ENCODE results near the gene MAPT. TPM values are rescaled to one million over a fixed set of nuclear protein-coding genes. Genes with fewer than 3 reads are reported as not detected.

MAPT gene
- total RNA-seq, 4 donors from 2014 or later, result 3.6 to 6.5 (median 4.5) TPM

DNA sequence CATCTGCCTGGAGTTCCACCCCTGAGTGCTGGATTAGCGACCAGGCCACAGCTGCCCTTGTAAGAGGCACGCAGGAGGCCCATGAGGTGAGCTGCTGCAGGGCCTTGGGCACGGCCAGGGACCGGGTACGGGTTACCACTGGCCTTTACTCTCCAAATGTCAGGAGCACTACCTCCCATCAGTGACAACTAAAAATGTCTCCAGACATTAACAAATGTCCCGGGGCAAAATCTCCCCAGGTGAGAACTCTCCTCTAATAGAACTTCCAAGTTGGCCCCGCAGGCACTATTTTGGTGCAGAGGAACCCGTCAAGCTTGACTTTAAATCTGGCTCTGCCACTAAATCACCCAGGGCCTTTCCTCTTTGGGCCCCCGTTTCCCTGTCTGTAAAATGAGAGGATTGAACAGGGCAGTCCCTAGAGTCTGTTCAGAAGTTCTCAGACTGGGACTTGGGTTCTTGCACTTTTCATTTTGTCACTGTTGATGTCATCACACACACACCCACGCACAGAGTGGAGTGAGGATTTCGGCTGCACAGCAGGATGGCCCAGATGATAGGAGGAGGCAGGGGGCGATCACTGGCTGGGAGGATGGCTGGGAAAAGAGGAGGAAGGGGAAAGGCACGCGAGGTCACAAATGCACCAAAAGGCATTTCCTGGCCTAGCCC lies 24.5 kb upstream of the MAPT start:
- H3K27ac ChIP-seq, result no peak overlapping the region
- no peaks in the 10 kb centered on the region for H3K9me3 ChIP-seq
- H3K36me3 ChIP-seq, result no peaks in the 10 kb centered on the region
- WGBS, result 73% methylated on average over 14 of the region's 14 CpGs
- H3K4me3 ChIP-seq, result no peak overlapping the region
- H3K4me1 ChIP-seq, result no peaks in the 10 kb centered on the region
- DNase-seq (ENCODE audit: low spot score in 2 of 2), result no peak
- TF ChIP-seq POLR2AphosphoS5 (IDR thresholded peaks at IDR 0.05), result no peak
- TF ChIP-seq, protein P1, sequence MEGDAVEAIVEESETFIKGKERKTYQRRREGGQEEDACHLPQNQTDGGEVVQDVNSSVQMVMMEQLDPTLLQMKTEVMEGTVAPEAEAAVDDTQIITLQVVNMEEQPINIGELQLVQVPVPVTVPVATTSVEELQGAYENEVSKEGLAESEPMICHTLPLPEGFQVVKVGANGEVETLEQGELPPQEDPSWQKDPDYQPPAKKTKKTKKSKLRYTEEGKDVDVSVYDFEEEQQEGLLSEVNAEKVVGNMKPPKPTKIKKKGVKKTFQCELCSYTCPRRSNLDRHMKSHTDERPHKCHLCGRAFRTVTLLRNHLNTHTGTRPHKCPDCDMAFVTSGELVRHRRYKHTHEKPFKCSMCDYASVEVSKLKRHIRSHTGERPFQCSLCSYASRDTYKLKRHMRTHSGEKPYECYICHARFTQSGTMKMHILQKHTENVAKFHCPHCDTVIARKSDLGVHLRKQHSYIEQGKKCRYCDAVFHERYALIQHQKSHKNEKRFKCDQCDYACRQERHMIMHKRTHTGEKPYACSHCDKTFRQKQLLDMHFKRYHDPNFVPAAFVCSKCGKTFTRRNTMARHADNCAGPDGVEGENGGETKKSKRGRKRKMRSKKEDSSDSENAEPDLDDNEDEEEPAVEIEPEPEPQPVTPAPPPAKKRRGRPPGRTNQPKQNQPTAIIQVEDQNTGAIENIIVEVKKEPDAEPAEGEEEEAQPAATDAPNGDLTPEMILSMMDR (IDR thresholded peaks at IDR 0.05), result no peak
- TF ChIP-seq EP300 (IDR thresholded peaks at IDR 0.05), result no peak
- TF ChIP-seq POLR2A (IDR thresholded peaks at IDR 0.05), result no peak
- peaks cover 13% of the 10 kb centered on the region for H3K27me3 ChIP-seq

- TF ChIP-seq EP300 (IDR thresholded peaks at IDR 0.05), result no peak
- 64% methylated on average over 4 of the region's 4 CpGs for WGBS
- no peaks in the 10 kb centered on the region for H3K36me3 ChIP-seq
- no peaks in the 10 kb centered on the region for H3K9me3 ChIP-seq
- peaks cover 7% of the 10 kb centered on the region for H3K27me3 ChIP-seq
- no peaks in the 10 kb centered on the region for H3K4me1 ChIP-seq
- no peak for DNase-seq (ENCODE audit: low spot score in 2 of 2)
- no peak overlapping the region for H3K4me3 ChIP-seq
- no peak overlapping the region for H3K27ac ChIP-seq
These were observed 23.9 kb upstream of the MAPT start for GRCh38 chr17:45870342-45870974.

- no peak for DNase-seq (ENCODE audit: low spot score in 2 of 2)
- no peak overlapping the region for H3K4me3 ChIP-seq
- 85% methylated on average over 5 of the region's 5 CpGs for WGBS
- no peaks in the 10 kb centered on the region for H3K27me3 ChIP-seq
- H3K4me1 ChIP-seq, result no peaks in the 10 kb centered on the region
- no peaks in the 10 kb centered on the region for H3K9me3 ChIP-seq
- TF ChIP-seq, protein P1 (IDR thresholded peaks at IDR 0.05), result no peak
- TF ChIP-seq POLR2AphosphoS5 (IDR thresholded peaks at IDR 0.05) (no peak), POLR2A (IDR thresholded peaks at IDR 0.05) (no peak), EP300 (IDR thresholded peaks at IDR 0.05) (no peak)
- no peaks in the 10 kb centered on the region for H3K36me3 ChIP-seq
- H3K27ac ChIP-seq, result no peak overlapping the region
These were observed 22.6 kb upstream of the MAPT start for GRCh38 chr17:45871718-45872117.

DNA sequence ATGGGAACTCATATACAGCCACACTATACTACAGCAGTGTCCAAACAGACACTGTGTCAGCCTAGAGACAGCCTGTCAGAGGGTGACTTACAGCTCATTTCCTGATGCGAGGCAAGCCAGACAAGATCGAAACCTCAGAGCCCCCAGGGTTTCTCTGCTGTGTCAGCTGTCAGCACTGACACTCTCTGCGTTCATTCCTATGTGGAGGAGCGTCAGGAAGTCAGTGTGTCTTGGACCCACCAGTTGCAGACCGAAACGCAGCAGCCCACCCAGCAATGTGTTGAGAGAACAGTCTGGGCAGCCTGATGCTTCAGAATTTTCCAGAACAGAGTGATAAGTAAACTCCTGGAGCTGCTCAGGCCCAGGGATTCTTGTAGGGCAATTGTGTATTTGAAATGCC lies 20.6 kb upstream of the MAPT start:
- H3K27me3 ChIP-seq, result no peaks in the 10 kb centered on the region
- no peaks in the 10 kb centered on the region for H3K36me3 ChIP-seq
- TF ChIP-seq POLR2AphosphoS5 (IDR thresholded peaks at IDR 0.05) (no peak), POLR2A (IDR thresholded peaks at IDR 0.05) (no peak), EP300 (IDR thresholded peaks at IDR 0.05) (no peak)
- TF ChIP-seq, protein P1 (IDR thresholded peaks at IDR 0.05), result no peak
- no peaks in the 10 kb centered on the region for H3K4me1 ChIP-seq
- H3K4me3 ChIP-seq, result no peak overlapping the region
- no peak overlapping the region for H3K27ac ChIP-seq
- DNase-seq (ENCODE audit: low spot score in 2 of 2), result no peak
- H3K9me3 ChIP-seq, result no peaks in the 10 kb centered on the region
- WGBS, result 28% methylated on average over 6 of the region's 6 CpGs

DNA sequence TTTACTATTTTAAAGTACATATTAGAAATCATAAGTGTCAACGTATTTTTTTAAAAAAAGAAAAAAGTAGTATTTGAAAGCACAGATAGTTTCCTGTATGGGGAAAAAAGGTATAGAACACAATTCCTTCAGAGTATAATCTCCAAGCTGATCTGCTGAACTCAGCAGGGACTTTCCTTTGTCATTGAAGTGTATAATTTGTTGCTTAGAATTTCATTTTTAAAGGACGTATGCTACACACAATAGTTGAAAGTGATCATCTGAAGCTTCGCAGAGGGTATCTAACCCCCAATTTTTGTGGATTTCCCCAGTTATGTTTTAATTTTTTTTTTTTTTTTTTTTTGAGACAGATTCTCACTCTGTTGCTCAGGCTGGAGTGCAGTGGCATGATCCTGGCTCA lies 20.2 kb upstream of the MAPT start:
- Histone ChIP-seq H3K27me3 (no peaks in the 10 kb centered on the region), H3K4me3 (no peak overlapping the region), H3K36me3 (no peaks in the 10 kb centered on the region), H3K27ac (no peak overlapping the region), H3K4me1 (no peaks in the 10 kb centered on the region), H3K9me3 (no peaks in the 10 kb centered on the region)
- no peak for TF ChIP-seq POLR2AphosphoS5 (IDR thresholded peaks at IDR 0.05)
- no peak for TF ChIP-seq EP300 (IDR thresholded peaks at IDR 0.05)
- TF ChIP-seq POLR2A (IDR thresholded peaks at IDR 0.05), result no peak
- TF ChIP-seq, protein P1 (IDR thresholded peaks at IDR 0.05), result no peak
- no peak for DNase-seq (ENCODE audit: low spot score in 2 of 2)
- 44% methylated on average over 3 of the region's 3 CpGs for WGBS
